Right hindlimb (tissue), 1 donor: ENCODE data around the gene PRR14L.
A peak's percentile ranks its signal among the peaks of the same experiment; 100 is the strongest.
"Not testable (repeated sequence)": the region's sequence is repeated elsewhere in the genome, so short reads cannot be mapped to it uniquely, and the experiment has no call there.

Experiments
- DNase-seq: peaks from one replicate; pipeline ENCODE4 v3.0.0-alpha.2; 2018

Gene PRR14L

GRCh38 chr22:31749636-31750364 is at the start of gene PRR14L:
PRR14L (minus strand) TSS chr22:31750132; CDS start chr22:31738860, 11,272 bp downstream.
- peak; percentile 98 for DNase-seq

GRCh38 chr22:31799358-31799757 is 49.4 kb upstream of the PRR14L start:
- not testable (repeated sequence) for DNase-seq

- no peak for DNase-seq
Measured at GRCh38 chr22:31790240-31790639, 40.3 kb upstream of the PRR14L start.

GRCh38 chr22:31789803-31790202 is 39.9 kb upstream of the PRR14L start:
- DNase-seq, result no peak

GRCh38 chr22:31776231-31776630 is 26.3 kb upstream of the PRR14L start:
- DNase-seq, result no peak

DNA sequence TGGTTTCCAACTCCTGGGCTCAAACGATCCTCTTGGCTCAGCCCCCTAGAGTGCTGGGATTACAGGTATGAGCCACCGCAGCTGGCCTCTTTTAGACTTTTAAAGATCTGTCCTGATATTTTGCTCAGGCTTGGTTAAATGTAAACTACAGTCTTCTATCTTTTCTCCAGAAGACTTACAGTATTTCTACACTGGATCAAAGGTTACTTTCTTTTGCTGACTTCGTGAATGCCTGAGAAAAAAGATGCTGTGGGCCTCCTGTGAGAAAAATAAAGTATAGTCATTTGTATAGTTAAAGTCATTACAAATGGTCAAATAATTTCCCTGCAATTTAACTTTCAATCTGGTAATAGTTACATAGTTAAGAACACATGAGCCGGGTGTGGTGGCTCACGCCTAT is 23.5 kb upstream of the PRR14L start:
- no peak for DNase-seq

- DNase-seq, result no peak
Measured at GRCh38 chr22:31768422-31769059, 18.6 kb upstream of the PRR14L start.

DNA sequence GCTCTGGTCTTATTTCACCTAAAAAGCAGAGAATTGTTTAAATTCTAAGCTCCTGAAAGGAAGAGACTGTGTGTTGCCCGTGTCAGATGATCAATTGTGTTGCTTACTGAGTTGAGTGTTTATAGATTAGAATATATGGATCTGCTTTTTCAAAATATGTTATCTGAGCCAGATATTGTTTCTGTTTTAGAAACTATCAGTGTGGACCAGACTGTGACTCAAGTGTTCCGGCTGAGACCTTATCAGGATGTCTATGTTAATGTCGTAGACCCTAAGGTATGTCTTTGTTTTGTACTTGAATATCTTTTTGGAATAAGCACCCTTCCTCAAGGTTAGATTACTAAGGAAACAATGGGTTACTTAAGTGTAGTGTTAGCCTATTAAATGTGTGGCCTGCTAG is 14.9 kb upstream of the PRR14L start:
- no peak for DNase-seq

- DNase-seq, result not testable (repeated sequence)
Measured at GRCh38 chr22:31758860-31759259, 8.9 kb upstream of the PRR14L start.

- DNase-seq, result no peak
Measured at GRCh38 chr22:31757265-31757664, 7.3 kb upstream of the PRR14L start.

- DNase-seq, result no peak
Measured at GRCh38 chr22:31754813-31755212, 4.9 kb upstream of the PRR14L start.

DNA sequence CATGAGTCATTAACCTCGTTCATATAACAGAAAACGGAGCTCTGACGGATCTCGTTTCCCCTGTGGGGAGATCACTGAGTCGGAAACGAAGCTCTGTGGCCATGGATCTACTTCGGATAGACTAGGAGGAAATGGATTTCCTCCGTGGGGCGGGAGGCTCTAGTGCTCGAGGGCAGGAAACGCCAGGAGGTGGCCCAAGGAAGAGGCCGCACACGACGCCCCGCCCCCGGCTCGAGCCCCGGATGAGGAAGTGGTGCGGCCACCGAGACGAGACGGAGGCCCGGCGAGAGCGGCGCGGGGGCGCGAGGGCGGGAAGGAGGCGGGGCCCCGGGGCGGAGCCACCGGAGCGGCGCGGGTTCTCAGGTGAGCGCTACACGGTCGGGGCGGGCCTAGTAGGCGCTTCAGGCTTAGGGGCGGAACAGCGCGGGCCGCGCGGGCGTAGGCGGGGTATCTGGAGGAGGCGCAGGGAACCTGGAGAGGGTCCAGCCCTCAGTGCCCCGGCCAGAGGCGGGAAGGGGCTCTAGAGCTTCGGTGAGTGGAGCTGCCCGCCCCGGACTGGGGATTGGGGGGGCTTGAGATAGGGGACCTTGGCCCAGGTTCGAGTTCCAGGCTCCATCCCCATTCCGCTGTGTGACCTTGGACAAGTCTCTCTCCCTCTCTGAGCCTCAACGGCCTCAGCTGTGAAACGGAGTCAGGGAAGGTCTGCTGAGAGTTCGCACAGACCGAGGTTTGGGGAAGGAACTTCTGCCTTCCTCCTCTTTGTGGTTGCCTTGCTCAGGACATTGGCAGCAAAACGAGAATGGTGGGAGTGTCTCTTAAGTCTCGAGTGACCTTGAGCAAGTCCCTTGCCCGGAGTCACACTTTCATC is 3.9 kb upstream of the PRR14L start, which contains the start of gene DEPDC5:
DEPDC5 (plus strand) TSS at position 386 of the 868 bp plus-strand sequence. CDS start 903 bp downstream, outside the sequence.
- DNase-seq, result peak; percentile 98

GRCh38 chr22:31753005-31753633 is 3.2 kb upstream of the PRR14L start:
- DNase-seq, result peak; percentile 72

DNA sequence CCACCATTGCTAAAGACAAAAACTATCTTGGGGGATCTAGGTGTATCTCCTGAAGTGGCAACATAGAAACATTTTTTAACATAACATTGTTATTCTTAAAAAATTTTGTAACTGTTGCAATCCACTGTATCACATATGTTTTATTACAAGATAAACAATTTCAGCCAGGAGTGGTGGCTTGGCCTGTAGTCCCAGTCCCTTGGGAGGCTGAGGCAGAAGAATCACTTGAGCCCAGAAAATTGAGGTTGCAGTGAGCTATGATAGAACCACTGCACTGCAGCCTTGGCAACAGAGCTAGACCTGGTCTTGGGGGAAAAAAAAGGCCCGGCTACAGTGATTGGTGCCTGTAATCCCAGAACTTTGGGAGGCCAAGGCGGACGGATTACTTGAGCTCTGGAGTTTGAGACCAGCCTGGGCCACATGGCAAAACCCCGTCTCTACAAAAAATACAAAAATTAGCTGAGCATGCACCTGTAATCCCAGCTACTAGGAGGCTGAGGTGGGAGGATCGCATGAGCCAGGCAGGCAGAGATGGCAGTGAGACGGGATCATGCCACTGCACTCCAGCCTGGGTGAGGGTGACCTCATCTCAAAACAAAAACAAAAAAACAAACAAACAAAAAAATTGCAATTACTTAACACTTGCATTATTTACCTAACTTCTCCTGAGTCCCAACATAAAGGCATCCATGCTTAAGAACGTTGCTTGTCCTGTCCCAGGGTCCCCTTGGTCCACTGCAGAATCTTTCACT is 2.3 kb upstream of the PRR14L start:
- DNase-seq, result no peak

DNA sequence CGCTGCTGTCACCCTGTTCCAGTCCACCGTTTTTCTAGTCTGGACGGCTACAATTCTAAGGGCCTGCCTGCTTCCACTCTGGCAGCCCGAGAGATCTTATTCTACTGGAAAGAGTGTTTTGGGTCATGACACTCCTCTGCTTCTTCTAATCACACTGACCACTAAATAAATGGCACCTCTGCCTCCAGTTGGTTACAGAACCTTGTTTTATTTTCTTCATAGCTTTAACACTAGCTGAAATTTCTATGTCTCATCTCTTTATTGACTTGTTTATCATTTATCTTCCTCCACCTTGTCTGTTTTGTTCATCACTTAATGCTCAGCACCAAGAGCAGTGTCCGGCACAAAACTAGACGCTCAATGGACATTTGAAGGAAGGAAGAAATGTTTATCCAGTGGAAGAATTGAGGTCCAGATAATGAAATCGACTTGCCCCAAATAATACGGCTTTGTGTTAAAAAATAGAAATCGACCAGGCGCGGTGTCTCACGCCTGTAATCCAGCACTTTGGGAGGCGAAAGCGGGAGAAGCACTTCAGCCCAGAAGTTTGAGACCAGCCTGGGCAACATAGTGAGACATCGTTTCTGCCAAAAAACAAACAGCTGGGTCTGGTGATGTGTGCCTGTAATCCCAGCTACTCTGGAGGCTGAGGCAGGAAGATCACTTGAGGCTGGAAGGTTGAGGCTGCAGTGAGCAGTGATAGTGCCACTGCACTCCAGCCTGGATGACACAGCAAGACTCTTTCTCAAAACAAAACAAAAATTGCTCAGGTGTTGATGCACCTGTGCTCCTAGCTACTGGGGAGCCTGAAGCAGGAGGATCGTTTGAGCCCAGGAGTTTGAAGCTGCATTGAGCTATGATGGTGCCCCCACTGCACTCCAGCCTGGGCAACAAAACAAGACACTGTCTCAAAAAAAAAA is 693 bp upstream of the PRR14L start:
- no peak for DNase-seq

DNA sequence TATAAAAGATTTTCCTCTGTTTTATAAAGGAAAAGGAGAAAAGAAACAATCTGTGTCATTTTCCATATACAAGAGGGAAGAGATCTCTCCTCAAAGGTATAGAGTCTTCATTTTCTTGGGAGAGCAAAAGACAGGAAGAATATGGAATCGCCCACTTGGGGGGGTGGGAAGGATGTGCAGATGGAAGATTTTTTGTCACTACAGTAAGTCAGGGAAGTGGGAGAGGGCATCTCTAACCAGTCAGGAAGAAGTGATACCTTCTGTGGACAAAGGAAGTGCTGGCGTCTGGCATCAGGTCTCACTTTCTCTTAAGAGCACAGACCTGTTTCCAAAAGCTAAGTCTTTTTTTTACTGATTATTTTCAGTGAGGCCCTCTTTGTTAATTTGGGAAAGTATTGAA is 1.4 kb downstream of the PRR14L start:
- DNase-seq, result no peak

- DNase-seq, result no peak
Measured at GRCh38 chr22:31747441-31747840, 2.5 kb downstream of the PRR14L start.

DNA sequence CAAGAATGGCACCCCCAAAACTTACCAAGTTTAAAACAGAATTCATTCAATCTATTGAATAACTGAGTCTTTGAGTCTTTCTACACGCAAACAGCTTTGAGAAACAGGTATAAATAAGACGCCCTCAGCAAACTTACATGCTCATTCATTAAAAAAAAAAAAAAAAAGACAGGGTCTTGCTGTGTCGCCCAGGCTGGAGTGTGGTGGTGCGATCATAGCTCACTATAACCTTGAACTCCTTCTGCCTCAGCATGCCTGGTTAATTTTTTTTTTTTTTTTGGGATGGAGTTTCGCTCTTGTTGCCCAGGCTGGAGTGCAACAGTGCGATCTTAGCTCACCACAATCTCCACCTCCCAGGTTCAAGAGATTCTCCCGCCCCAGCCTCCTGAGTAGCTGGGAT is 6.1 kb downstream of the PRR14L start:
- no peak for DNase-seq

GRCh38 chr22:31742682-31743081 is 7.2 kb downstream of the PRR14L start:
- no peak for DNase-seq

DNA sequence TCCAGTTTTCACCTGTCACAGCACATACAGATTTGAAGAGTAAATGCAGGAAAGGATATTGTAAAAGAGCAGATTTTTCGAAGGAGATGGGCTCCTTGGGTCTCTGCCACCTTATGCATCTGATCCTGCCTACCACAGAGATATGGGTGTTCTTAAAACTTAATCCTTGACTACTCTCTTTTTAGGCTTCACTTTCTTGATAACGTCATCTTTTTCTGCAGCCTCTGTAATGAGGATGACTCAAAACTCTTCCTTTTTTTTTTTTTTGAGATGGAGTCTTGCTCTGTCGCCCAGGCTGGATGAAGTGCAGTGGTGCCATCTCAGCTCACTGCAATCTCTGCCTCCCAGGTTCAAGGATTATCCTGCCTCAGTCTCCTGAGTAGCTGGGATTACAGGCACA is 7.8 kb downstream of the PRR14L start:
- no peak for DNase-seq

DNA sequence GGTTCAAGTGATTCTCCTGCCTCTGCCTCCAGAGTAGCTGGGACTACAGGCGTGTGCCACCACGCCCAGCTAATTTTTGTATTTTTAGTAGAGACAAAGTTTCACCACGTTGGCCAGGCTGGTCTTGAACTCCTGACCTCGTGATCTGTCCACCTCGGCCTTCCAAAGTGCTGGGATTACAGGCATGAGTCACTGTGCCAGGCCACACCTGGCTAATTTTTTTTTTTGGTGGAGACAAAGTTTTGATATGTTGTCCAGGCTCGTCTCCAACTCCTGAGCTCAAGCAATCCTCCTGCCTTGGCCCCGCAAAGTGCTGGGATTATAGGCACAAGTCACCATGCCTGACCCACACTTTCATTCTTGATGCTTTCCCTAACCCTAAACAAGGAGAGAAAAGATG is 9.6 kb downstream of the PRR14L start:
- not testable (repeated sequence) for DNase-seq
